Measurements from ENCODE around the gene GIGYF2.

Gene GIGYF2

DNA sequence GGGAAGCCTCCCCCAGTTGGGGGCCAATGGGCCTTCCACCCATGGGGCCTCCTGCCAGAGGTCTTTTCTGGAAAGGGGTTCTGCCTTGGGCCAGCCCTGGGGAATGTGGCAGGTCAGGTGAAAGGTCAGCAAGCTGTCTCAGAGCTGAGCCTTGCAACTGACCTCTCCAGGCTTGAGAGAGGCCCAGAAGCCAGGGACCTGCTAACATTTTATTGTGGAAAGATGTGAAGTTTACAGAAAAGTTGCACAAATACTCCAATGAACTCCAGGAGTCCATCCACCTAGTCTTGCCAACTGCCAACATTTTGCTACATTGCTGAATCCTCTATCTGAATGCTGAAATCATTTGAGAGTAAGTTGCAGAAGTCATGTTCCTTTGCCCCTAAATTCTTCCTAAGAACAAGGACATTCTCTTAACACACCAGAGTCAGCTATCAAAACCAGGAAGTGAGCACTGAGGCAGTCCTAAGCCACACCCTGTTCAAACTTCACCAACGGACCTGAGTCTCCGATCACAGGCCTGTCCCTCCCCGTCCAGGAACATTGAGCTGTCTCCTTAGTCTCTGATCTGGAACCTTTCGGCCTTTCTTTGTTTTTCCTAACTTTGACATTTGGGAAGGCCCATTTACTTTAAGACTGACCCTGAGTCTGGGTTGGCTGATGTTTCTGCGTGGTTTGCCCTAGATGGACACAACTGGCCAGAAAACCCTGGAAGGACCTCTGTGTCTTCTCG, 176.9 kb downstream of the GIGYF2 start:
- Mint-ChIP-seq H3K4me1 (ENCODE audit: low read depth) (peaks cover 25% of the 10 kb centered on the region), H3K27me3 (peaks cover 40% of the 10 kb centered on the region), H3K27ac (peak overlapping the region; percentile 65), H3K36me3 (ENCODE audit: low read depth) (no peaks in the 10 kb centered on the region), H3K4me3 (no peak overlapping the region), H3K9me3 (no peaks in the 10 kb centered on the region)
- intact Hi-C loops (cut with micrococcal nuclease), result no loop called here

DNA sequence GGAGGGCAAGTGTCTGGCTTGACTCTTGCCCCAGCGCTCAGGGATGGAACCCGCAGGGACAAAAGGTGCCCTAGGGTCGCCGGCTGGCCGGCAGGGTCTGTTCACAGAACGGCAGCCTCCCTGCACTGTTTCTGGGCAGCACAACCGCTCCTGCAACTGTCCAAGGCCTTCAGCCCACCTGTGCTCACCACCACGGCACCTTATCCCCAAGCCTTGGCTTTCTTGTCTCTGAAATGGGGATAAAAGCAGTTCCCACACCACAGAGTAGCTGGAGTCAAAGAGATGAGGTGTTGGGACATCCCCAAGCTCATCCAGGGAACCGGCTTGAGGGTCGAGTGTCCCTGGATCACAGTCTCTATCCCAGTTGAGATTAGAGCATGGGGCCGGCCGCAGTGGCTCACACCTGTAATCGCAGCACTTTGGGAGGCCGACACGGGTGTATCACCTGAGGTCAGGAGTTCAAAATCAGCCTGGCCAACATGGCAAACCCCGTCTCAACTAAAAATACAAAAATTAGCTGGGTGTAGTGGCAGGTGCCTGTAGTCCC, 177.6 kb downstream of the GIGYF2 start:
- Mint-ChIP-seq H3K27me3 (peaks cover 42% of the 10 kb centered on the region), H3K36me3 (ENCODE audit: low read depth) (no peaks in the 10 kb centered on the region), H3K9me3 (no peaks in the 10 kb centered on the region), H3K4me3 (no peak overlapping the region), H3K27ac (peak overlapping the region; percentile 65), H3K4me1 (ENCODE audit: low read depth) (peaks cover 25% of the 10 kb centered on the region)
- intact Hi-C loops (cut with micrococcal nuclease), result no loop called here

DNA sequence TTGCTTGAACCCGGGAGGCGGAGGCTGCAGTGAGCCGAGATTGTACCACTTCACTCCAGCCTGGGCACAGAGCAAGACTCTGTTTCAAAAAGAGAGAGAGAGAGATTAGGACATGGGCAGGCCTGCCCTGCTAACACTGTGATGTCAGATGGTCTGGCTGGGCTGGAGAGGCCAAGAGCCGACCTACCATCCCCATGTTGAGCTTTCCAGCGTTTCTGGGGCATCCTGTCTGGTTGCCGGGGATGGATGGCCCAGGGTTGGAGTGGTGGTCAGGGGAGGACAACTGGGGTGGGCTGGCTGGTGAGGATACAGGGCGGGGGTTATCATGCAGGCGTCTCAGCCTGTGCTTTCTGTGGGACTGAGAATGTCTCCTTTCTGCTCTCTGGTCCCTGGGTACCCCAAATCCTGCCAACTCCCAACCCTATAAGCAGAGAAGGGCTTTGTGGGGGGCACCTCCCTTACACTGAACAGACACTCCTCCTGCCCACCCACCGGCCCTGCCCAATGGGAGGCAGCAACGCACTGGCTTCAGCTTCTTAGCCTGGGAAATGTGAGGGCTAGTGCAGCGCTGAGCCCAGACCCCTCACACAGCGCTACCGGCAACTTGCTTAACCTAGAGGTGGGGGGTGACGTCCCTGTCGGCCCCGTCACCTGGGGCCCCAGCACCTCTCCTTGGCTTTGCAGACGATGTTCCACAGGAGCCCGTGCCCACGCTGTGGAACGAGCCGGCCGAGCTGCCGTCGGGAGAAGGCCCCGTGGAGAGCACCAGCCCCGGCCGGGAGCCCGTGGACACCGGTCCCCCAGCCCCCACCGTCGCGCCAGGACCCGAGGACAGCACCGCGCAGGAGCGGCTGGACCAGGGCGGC, 178.4 kb downstream of the GIGYF2 start:
- H3K9me3 Mint-ChIP-seq, result no peaks in the 10 kb centered on the region
- peak overlapping the region; percentile 20 for H3K4me3 Mint-ChIP-seq
- H3K4me1 Mint-ChIP-seq (ENCODE audit: low read depth), result peaks cover 25% of the 10 kb centered on the region
- H3K36me3 Mint-ChIP-seq (ENCODE audit: low read depth), result no peaks in the 10 kb centered on the region
- H3K27ac Mint-ChIP-seq, result no peak overlapping the region
- intact Hi-C loops (cut with micrococcal nuclease), result no loop called here
- H3K27me3 Mint-ChIP-seq, result peaks cover 42% of the 10 kb centered on the region

DNA sequence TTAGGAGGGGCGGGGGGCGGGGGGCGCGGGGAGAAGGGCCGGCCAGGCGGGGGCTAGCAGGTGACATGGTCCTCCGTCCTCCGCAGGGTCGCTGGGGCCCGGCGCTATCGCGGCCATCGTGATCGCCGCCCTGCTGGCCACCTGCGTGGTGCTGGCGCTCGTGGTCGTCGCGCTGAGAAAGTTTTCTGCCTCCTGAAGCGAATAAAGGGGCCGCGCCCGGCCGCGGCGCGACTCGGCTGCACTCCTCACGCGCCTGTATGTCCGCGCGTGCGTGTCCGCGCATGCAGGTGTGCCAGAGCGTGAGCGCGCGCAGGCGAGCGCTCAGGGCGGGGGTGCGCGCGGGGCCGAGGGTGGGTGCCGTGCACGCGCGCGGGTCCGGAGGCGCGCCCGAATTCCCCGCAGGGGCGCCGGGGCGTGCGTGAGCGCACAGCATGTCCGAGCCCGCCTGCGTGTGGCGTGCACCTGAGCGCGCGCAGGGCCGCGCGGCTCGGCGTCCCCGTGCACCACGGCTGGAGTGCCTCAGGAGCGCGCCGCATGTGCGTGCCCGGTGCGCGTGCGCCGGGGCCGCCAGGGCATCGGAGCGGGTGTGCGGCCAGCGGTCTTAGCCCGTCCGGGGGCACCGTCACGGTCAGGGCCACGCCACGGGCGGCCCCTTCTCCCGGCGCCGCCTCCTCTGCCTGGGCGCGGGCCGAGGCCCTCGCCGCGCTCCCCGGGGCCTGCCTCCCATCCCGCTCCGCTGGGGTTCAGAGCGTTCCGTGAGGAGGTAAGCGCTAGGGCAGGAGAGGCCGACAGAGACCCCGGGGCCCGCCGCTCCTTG, 179.2 kb downstream of the GIGYF2 start:
- Mint-ChIP-seq H3K4me1 (ENCODE audit: low read depth) (peaks cover 25% of the 10 kb centered on the region), H3K4me3 (peak overlapping the region; percentile 39), H3K27me3 (peaks cover 42% of the 10 kb centered on the region), H3K36me3 (ENCODE audit: low read depth) (no peaks in the 10 kb centered on the region), H3K9me3 (no peaks in the 10 kb centered on the region), H3K27ac (no peak overlapping the region)
- intact Hi-C loops (cut with micrococcal nuclease), result no loop called here

GRCh38 chr2:232876978-232877441, 179.9 kb downstream of the GIGYF2 start:
- intact Hi-C loops (cut with micrococcal nuclease), result no loop called here
- Mint-ChIP-seq H3K27me3 (peaks cover 42% of the 10 kb centered on the region), H3K27ac (no peak overlapping the region), H3K4me3 (no peak overlapping the region), H3K36me3 (ENCODE audit: low read depth) (no peaks in the 10 kb centered on the region), H3K4me1 (ENCODE audit: low read depth) (peaks cover 25% of the 10 kb centered on the region), H3K9me3 (no peaks in the 10 kb centered on the region)

DNA sequence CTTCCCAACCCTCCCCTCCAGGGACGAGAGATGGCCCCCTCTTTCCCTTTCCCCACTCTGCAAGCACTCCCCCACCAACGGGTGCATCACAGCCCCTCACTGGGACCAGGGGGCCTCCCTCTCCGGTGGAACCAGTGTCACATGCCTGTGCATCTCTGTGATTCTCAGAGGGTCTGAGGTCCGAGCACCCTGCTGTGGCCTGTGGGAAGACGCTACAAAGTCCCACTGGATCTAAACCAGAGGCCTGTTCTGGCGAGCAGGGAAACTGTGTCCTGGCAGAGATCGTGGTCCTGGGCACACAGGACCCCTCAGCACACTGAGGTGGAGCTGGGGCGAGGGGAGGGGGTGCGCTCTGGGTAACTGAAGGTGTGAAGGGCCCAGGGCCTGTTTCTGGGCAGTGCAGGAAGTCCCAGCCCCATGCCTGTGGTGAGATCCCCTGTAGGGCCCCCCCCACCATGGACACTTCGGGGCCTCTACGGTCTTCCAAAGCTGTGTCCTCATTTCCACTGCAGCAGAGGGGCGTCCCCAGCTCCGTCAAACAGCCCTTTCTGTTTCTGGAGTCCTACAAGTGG, 180.9 kb downstream of the GIGYF2 start:
- no peak overlapping the region for H3K4me3 Mint-ChIP-seq
- H3K27me3 Mint-ChIP-seq, result peaks cover 42% of the 10 kb centered on the region
- intact Hi-C loops (cut with micrococcal nuclease), result no loop called here
- H3K9me3 Mint-ChIP-seq, result no peaks in the 10 kb centered on the region
- H3K4me1 Mint-ChIP-seq (ENCODE audit: low read depth), result peaks cover 22% of the 10 kb centered on the region
- H3K27ac Mint-ChIP-seq, result no peak overlapping the region
- H3K36me3 Mint-ChIP-seq (ENCODE audit: low read depth), result no peaks in the 10 kb centered on the region

DNA sequence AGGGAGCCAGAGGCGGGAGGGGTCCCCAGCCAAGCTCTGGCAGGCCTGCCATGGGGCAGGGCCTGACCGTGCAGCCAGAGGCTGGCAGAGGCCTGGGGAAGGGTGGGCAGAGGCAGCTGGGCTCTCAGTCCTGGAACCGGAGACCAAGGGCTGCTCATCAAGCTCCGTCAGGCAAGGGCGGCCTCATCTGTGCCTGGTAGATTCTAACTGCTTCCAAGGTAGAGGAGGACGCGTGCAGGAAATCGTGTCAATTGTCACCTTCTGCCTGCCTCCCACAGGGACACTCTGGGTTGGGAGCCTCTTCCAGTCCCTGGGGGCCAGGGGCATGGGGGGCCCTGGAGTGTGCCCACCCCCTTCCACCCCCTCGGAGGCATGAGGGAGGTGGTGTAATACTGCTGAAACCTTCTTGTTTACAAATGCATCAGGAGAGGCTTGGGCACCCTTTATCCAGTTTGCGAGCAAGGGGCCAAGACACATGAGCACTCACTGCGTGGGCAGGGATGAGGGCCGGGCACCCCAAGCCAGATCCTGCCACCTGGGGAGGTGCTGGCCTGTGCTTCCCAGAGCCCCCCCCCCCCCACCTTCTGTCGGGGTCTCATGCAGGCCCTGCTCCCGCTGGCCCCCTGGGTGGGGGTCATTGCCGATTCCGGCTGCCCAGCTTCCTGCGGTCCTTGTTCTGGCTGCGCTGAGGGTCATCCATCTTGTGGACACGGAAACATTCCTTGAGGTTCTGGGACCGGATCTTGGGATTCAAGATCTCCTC, 181.9 kb downstream of the GIGYF2 start:
- Mint-ChIP-seq H3K36me3 (ENCODE audit: low read depth) (no peaks in the 10 kb centered on the region), H3K27ac (no peak overlapping the region), H3K9me3 (no peaks in the 10 kb centered on the region), H3K4me3 (no peak overlapping the region), H3K27me3 (peaks cover 42% of the 10 kb centered on the region), H3K4me1 (ENCODE audit: low read depth) (peaks cover 16% of the 10 kb centered on the region)
- intact Hi-C loops (cut with micrococcal nuclease), result no loop called here

DNA sequence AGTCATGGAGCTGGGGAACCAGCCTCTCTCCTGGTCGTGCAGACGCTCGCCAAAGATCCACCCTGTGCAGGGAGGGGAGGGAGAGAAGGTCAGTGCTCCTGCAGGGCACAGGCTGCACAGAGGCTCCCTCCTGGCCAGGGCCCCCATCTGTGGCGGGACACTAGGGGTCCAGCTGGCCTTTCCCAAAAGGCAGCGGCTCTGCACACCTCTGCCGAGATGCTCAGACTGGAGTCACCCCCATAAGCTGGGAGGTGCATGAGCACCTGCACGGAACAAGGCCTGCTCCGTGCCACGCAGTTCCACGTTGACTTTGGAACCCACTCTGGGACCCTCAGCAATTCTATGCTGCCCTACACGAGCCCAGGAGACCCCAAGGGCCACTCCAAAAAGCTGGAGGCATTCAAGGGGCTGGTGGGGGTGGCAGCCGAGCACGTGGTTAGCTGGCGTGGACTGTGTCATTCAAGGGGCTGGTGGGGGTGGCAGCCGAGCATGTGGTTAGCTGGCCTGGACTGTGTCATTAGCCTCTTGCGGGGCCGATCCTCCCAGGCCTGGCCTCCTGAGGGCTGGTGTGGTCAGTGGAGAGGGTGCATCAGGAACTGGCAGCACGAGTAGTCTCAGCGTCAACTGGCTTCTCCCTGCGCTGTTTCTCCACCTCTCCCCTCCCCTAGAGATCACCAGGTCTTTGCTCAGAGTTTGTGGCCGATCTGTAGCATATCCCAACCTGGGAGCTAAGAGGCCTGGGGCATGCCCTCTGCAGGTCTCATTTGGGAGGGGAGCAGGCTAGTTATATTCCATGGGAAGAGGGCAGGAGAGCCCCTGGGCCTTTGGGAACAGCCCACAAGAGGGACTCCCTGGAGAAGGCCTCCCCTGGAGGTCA, 182.7 kb downstream of the GIGYF2 start:
- Mint-ChIP-seq H3K36me3 (ENCODE audit: low read depth) (no peaks in the 10 kb centered on the region), H3K4me1 (ENCODE audit: low read depth) (peaks cover 10% of the 10 kb centered on the region), H3K27me3 (peaks cover 39% of the 10 kb centered on the region), H3K27ac (no peak overlapping the region), H3K9me3 (no peaks in the 10 kb centered on the region), H3K4me3 (no peak overlapping the region)
- intact Hi-C loops (cut with micrococcal nuclease), result no loop called here

GRCh38 chr2:232880764-232881351, 183.7 kb downstream of the GIGYF2 start:
- peaks cover 29% of the 10 kb centered on the region for H3K27me3 Mint-ChIP-seq
- H3K9me3 Mint-ChIP-seq, result no peaks in the 10 kb centered on the region
- no peaks in the 10 kb centered on the region for H3K4me1 Mint-ChIP-seq (ENCODE audit: low read depth)
- intact Hi-C loops (cut with micrococcal nuclease), result no loop called here
- H3K4me3 Mint-ChIP-seq, result no peak overlapping the region
- H3K36me3 Mint-ChIP-seq (ENCODE audit: low read depth), result no peaks in the 10 kb centered on the region
- H3K27ac Mint-ChIP-seq, result no peak overlapping the region

GRCh38 chr2:232882085-232882484, 185.0 kb downstream of the GIGYF2 start:
- no peaks in the 10 kb centered on the region for H3K9me3 Mint-ChIP-seq
- no peaks in the 10 kb centered on the region for H3K4me1 Mint-ChIP-seq (ENCODE audit: low read depth)
- H3K36me3 Mint-ChIP-seq (ENCODE audit: low read depth), result no peaks in the 10 kb centered on the region
- no peak overlapping the region for H3K4me3 Mint-ChIP-seq
- H3K27me3 Mint-ChIP-seq, result peaks cover 22% of the 10 kb centered on the region
- intact Hi-C loops (cut with micrococcal nuclease), result no loop called here
- H3K27ac Mint-ChIP-seq, result no peak overlapping the region

- H3K4me3 Mint-ChIP-seq, result no peak overlapping the region
- no peaks in the 10 kb centered on the region for H3K36me3 Mint-ChIP-seq (ENCODE audit: low read depth)
- no peaks in the 10 kb centered on the region for H3K4me1 Mint-ChIP-seq (ENCODE audit: low read depth)
- H3K27ac Mint-ChIP-seq, result no peak overlapping the region
- peaks cover 19% of the 10 kb centered on the region for H3K27me3 Mint-ChIP-seq
- H3K9me3 Mint-ChIP-seq, result no peaks in the 10 kb centered on the region
- intact Hi-C loops (cut with micrococcal nuclease), result no loop called here
These were observed 185.5 kb downstream of the GIGYF2 start for GRCh38 chr2:232882505-232883115.
